NB4 (cell line): ENCODE measurements around the gene WTIP.

Experiments
- DNase-seq: peaks from one replicate; pipeline ENCODE4 v3.0.0; 2010; ENCODE audit warnings: low read depth
- H3K4me3 ChIP-seq: one replicate; pipeline ENCODE4 v1.5.1; 2011; ENCODE audit warnings: mild to moderate bottlenecking, low read depth, low read length, moderate library complexity
- MYC ChIP-seq: IDR thresholded peaks from 2 replicates; pipeline ENCODE4 v1.6.1; 2011; ENCODE audit warnings: low read depth, low read length
- POLR2A ChIP-seq: IDR thresholded peaks from 2 replicates; pipeline ENCODE4 v1.6.1; 2011; ENCODE audit warnings: mild to moderate bottlenecking; ENCODE audit not compliant: insufficient read length; ENCODE audit errors: extremely low read depth
- TF ChIP-seq, protein P1 (sequence below): IDR thresholded peaks from one replicate; pipeline ENCODE4 v1.5.1; 2012; ENCODE audit warnings: low read depth, low read length
- TF ChIP-seq, protein P2 (sequence below): IDR thresholded peaks from 2 replicates; pipeline ENCODE4 v1.6.1; 2011; ENCODE audit warnings: low read depth, low read length

The WTIP gene

DNA sequence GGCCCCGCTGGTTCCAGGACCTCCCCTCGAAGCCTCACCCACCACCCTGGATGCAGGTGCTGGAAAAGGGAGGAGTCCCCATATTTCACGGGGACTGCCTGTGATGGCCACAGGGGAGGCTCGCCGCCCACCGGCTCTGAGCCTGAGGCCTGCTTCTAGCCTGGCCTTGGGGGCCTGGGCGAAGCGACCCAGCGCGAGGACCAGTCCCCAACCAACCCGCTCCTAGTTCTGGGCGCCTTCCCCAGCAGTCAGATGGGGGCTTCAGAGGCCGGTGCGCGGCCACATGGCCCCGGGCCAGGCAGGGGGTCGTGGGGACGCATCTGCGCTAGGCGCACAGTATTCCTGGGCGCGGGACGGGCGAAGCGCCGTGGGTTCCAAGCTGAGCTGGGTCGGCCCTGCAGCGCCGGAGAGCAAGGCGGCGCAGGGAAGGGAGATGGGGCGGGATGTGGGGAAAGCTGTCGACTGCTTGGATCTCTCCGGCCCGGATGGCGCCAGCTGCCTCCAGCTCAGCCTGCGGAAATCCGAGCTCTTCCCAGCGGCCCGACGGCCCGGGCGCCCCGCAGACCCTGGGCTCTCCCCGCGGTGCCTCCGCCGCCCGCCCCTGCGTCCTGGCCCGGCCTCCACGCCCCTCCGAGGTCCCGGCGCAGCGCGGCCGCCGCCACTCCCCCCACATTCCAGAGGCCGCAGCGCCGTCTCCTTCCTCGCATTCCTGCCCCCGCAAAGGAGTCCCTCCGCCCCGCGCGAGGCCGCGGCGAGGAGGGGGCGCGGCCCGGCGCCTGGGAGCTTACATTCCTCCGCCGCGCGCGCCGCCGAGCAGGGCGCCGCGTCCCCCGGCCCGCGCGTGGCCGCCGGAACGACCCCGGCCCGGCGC lies at the start of gene WTIP:
WTIP (plus strand) TSS at position 788 of the 871 bp plus-strand sequence. CDS start 217 bp downstream, outside the sequence.
- no peak within 1 kb of the TSS for H3K4me3 ChIP-seq
- TF ChIP-seq, protein P1, sequence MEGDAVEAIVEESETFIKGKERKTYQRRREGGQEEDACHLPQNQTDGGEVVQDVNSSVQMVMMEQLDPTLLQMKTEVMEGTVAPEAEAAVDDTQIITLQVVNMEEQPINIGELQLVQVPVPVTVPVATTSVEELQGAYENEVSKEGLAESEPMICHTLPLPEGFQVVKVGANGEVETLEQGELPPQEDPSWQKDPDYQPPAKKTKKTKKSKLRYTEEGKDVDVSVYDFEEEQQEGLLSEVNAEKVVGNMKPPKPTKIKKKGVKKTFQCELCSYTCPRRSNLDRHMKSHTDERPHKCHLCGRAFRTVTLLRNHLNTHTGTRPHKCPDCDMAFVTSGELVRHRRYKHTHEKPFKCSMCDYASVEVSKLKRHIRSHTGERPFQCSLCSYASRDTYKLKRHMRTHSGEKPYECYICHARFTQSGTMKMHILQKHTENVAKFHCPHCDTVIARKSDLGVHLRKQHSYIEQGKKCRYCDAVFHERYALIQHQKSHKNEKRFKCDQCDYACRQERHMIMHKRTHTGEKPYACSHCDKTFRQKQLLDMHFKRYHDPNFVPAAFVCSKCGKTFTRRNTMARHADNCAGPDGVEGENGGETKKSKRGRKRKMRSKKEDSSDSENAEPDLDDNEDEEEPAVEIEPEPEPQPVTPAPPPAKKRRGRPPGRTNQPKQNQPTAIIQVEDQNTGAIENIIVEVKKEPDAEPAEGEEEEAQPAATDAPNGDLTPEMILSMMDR = no peak
- TF ChIP-seq, protein P2, sequence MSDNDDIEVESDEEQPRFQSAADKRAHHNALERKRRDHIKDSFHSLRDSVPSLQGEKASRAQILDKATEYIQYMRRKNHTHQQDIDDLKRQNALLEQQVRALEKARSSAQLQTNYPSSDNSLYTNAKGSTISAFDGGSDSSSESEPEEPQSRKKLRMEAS = no peak
- TF ChIP-seq MYC = no peak
- no peak for TF ChIP-seq POLR2A
- no peak for DNase-seq

DNA sequence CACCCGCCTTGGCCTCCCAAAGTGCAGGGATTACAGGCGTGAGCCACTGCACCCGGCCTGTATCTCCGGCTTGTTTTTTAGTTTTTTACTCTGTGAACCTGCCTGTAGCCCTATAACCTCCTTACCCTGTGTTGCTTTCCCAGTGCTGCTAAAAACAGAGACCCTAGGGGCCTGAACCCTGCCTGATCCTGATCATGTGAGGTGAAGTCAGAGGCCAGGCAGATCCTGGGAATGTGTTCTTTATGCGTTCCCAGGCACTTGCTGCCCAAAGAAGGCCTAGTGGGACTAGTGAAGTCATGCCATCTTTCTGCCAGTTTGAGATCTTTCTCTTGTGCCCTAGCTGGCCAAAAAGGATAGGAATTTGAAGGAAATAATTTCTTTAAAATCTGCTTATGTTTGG lies 48.8 kb upstream of the WTIP start:
- DNase-seq = no peak
- TF ChIP-seq, protein P2 = no peak
- no peak for TF ChIP-seq MYC
- TF ChIP-seq POLR2A = no peak
- TF ChIP-seq, protein P1 = no peak
- no peak overlapping the region for H3K4me3 ChIP-seq

DNA sequence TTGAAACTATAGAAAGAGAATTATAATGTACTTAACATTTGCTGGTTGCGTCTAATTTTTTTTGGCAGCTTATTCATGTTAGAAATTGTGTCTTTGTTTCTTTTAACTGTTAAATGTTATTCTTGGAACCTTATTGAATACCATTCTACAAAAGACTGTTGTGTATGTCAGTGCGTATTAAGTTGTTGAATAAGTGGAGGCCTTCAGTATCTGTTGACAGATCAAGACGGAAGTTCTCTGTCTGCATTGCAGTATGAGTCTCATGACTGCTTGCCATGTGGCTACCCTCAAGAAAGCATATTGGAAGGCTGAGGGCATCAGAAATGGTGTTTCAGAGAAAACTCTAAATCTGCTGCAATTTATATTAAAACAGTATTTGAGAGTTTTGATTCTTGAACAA lies 44.8 kb upstream of the WTIP start:
- H3K4me3 ChIP-seq = no peak overlapping the region
- TF ChIP-seq, protein P1 = no peak
- no peak for TF ChIP-seq MYC
- no peak for TF ChIP-seq POLR2A
- TF ChIP-seq, protein P2 = no peak
- DNase-seq = no peak

DNA sequence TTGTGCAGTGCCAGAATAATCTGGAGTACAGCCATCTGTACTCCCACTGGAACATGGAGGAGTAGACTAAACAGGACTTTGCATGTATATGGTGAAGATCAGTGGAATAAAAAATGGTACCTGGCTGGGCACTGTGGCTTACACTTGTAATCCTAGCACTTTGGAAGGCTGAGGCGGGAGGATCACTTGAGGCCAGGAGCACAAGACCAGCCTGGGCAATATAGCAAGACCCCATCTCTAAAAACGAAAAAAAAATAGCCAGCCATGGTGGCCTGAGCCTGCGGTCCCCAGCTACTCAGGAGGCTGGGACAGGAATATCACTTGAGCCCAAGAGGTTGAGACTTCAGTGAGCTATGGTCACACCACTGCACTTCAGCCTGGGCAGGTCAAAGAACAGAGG lies 33.4 kb upstream of the WTIP start:
- no peak for DNase-seq
- H3K4me3 ChIP-seq = no peak overlapping the region
- TF ChIP-seq MYC = no peak
- TF ChIP-seq, protein P2 = no peak
- TF ChIP-seq, protein P1 = no peak
- TF ChIP-seq POLR2A = no peak

DNA sequence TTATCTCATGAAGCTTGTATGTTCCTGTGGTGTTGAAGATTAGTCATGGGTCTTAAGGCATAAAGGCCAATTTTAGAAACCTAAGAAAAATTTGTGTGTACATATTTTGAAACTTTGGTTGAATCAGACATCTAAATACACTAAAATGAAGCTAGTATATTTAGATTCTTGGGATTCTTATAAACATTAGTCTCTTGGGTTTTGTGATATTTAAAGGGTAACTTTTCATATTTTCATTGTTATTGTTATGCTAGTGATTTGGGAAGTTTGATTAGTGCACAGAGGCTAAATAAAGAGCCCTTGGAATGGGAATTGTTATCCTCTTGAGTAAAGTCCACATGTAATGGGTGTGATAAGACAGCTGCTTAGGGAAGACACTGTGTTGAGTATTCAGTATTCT lies 28.8 kb upstream of the WTIP start:
- no peak for TF ChIP-seq POLR2A
- TF ChIP-seq, protein P1 = no peak
- no peak for DNase-seq
- H3K4me3 ChIP-seq = no peak overlapping the region

DNA sequence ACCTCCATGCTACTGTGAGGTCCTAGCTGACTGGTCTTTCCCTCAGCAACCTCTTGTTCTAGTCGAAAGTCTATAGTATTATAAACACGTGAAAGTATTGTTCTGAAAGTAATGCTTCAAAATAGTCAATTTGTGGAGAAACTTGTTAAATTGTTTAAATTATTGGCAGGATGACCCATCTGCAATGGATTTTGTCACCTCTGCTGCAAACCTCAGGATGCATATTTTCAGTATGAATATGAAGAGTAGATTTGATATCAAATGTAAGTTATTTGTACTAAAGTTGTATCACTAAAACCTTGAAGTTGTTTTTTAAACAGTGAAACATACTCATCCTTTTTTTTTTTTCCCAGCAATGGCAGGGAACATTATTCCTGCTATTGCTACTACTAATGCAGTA lies 27.5 kb upstream of the WTIP start:
- DNase-seq = no peak
- no peak overlapping the region for H3K4me3 ChIP-seq
- TF ChIP-seq, protein P1 = no peak
- TF ChIP-seq, protein P2 = no peak
- no peak for TF ChIP-seq POLR2A
